ENCODE results near the gene ACD. TPM values are rescaled to one million over a fixed set of nuclear protein-coding genes. Genes with fewer than 3 reads are reported as not detected.

The ACD gene
- total RNA-seq, 1 experiment from 2014 or later: 34.1 TPM

DNA sequence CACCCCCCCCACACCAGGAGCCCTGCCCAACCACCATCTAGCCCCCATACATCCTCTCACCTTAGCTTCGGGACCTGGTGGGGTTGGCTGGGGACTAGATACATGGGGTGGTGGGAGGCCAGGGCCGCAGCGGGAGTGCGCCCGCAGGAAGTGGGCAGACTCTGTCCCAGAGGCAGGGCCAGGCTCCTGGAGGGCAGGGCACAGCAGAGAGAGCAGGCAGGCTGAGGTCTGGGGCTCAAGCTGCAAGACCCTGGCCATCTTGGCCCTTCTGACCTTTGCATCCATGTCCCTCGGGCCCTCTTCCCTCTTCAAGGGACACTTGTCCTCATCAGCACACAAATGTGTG lies 3.8 kb upstream of the ACD start:
- Histone ChIP-seq H3K9ac (ENCODE audit: extremely low read depth, insufficient read length, low read length) (no peak overlapping the region), H3K23ac (ENCODE audit: insufficient read length, low read depth, low read length) (no peak overlapping the region), H3K23me2 (ENCODE audit: insufficient read length, low read depth, low read length, poor library complexity, severe bottlenecking) (peaks cover 15% of the 10 kb centered on the region), H4K20me1 (ENCODE audit: control insufficient read depth, insufficient read depth, insufficient read length) (no peaks in the 10 kb centered on the region), H3K4ac (ENCODE audit: low read depth, low read length) (no peak overlapping the region), H2BK15ac (ENCODE audit: low read depth, low read length) (no peak overlapping the region), H3T11ph (ENCODE audit: low read length) (no peak overlapping the region), H3K79me2 (ENCODE audit: insufficient read depth, low read length) (no peaks in the 10 kb centered on the region), H3K27me3 (ENCODE audit: insufficient read depth, low read length) (no peaks in the 10 kb centered on the region), H2BK20ac (ENCODE audit: low read depth, low read length, poor library complexity, severe bottlenecking) (no peak overlapping the region), H3K4me2 (ENCODE audit: insufficient read depth, insufficient read length, low read length) (no peak overlapping the region), H2BK120ac (ENCODE audit: low read depth, low read length, poor library complexity, severe bottlenecking) (no peak overlapping the region), H2BK5ac (ENCODE audit: insufficient read length, low read length) (no peak overlapping the region), H2AFZ (ENCODE audit: low read length) (no peak overlapping the region), H3K4me1 (ENCODE audit: insufficient read depth, low read length) (no peaks in the 10 kb centered on the region), H3K18ac (ENCODE audit: insufficient read length, low read depth, low read length) (no peak overlapping the region), H4K5ac (ENCODE audit: insufficient read length, low read depth, low read length) (no peak overlapping the region), H2AK5ac (ENCODE audit: insufficient read length, low read length) (no peak overlapping the region), H3K14ac (ENCODE audit: insufficient read depth, low read length) (no peak overlapping the region), H4K91ac (ENCODE audit: insufficient read length, low read depth, low read length) (no peak overlapping the region), H3K27ac (ENCODE audit: insufficient read length, low read depth, low read length) (no peak overlapping the region), H4K8ac (replicated peaks; ENCODE audit: insufficient read length, low read depth, low read length) (no peak overlapping the region), H3K56ac (ENCODE audit: insufficient read length, low read depth, low read length) (no peak overlapping the region), H2BK12ac (ENCODE audit: insufficient read length, low read depth, low read length) (no peak overlapping the region), H3K9me3 (ENCODE audit: control insufficient read depth, low read depth, low read length) (no peaks in the 10 kb centered on the region), H3K79me1 (ENCODE audit: insufficient read depth, low read depth, low read length, poor library complexity, severe bottlenecking) (no peaks in the 10 kb centered on the region)
- TF ChIP-seq, protein P1, sequence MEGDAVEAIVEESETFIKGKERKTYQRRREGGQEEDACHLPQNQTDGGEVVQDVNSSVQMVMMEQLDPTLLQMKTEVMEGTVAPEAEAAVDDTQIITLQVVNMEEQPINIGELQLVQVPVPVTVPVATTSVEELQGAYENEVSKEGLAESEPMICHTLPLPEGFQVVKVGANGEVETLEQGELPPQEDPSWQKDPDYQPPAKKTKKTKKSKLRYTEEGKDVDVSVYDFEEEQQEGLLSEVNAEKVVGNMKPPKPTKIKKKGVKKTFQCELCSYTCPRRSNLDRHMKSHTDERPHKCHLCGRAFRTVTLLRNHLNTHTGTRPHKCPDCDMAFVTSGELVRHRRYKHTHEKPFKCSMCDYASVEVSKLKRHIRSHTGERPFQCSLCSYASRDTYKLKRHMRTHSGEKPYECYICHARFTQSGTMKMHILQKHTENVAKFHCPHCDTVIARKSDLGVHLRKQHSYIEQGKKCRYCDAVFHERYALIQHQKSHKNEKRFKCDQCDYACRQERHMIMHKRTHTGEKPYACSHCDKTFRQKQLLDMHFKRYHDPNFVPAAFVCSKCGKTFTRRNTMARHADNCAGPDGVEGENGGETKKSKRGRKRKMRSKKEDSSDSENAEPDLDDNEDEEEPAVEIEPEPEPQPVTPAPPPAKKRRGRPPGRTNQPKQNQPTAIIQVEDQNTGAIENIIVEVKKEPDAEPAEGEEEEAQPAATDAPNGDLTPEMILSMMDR (conservative IDR thresholded peaks at IDR 0.05): no peak
- DNase-seq: no peak
- H3K9me3 Mint-ChIP-seq: no peaks in the 10 kb centered on the region
- peak overlapping the region in 1 of 3 experiments; percentile 54; a peak in 1 of 7 replicates for H3K27ac Mint-ChIP-seq
- H3K36me3 Mint-ChIP-seq (ENCODE audit: insufficient read depth in 1 of 3, low read depth in 3 of 3): peaks cover 3 to 11% (median 8%) of the 10 kb centered on the region in 3 experiments; a peak in 5 of 7 replicates
- H3K4me3 Mint-ChIP-seq: peak overlapping the region in 1 of 2 experiments; percentile 60; a peak in 2 of 5 replicates
- H3K27me3 Mint-ChIP-seq (ENCODE audit: low read depth): peaks cover 4% of the 10 kb centered on the region
- peaks cover 16 to 35% of the 10 kb centered on the region in 2 experiments for H3K4me1 Mint-ChIP-seq
- WGBS (ENCODE audit: extremely low coverage, insufficient read length, low lambda C conversion rate): no CpG with 5 or more reads among the region's 6 CpGs

All from H9 (cell line).